Renal pelvis (tissue), 4 donors: ENCODE measurements around the gene PTGER1. TPM values are rescaled to one million over a fixed set of nuclear protein-coding genes. Genes with fewer than 3 reads are reported as not detected.
"Not testable (repeated sequence)": the region's sequence is repeated elsewhere in the genome, so short reads cannot be mapped to it uniquely, and the experiment has no call there.

Source experiments
- DNase-seq: peaks from one replicate; pipeline ENCODE4 v3.0.0-alpha.2; 2013
- polyA plus RNA-seq, 3 donors: library from polyadenylated mRNA; unstranded; fragments of 120-200 nt; gene quantifications; one replicate each; pipeline ENCODE4 v1.2.1, GENCODE V29; 2013; ENCODE audit not compliant: insufficient read length in 3 of 3

Gene PTGER1
- polyA plus RNA-seq, 3 donors = 5.6 to 7.0 (median 6.3) TPM

GRCh38 chr19:14505488-14506239, 30.5 kb upstream of the PTGER1 start:
- DNase-seq = peak; percentile 47

- not testable (repeated sequence) for DNase-seq
Measured at GRCh38 chr19:14504575-14504974, 29.4 kb upstream of the PTGER1 start.

GRCh38 chr19:14503285-14503684, 28.1 kb upstream of the PTGER1 start:
- no peak for DNase-seq

GRCh38 chr19:14502334-14503092, 27.4 kb upstream of the PTGER1 start:
- no peak for DNase-seq

- DNase-seq = no peak
Measured at GRCh38 chr19:14497228-14497921, 22.2 kb upstream of the PTGER1 start.

GRCh38 chr19:14496834-14497227, 21.7 kb upstream of the PTGER1 start:
- DNase-seq = no peak

- peak; percentile 98 for DNase-seq
Measured at GRCh38 chr19:14496029-14496833, 21.1 kb upstream of the PTGER1 start, which contains the start of gene GIPC1. Gene GIPC1, minus strand, starts transcription at chr19:14496127. Its CDS starts 13,151 bp downstream, at chr19:14482976.

- DNase-seq = no peak
Measured at GRCh38 chr19:14495672-14496028, 20.5 kb upstream of the PTGER1 start.

- no peak for DNase-seq
Measured at GRCh38 chr19:14494910-14495671, 19.9 kb upstream of the PTGER1 start.

GRCh38 chr19:14494411-14494810, 19.3 kb upstream of the PTGER1 start:
- no peak for DNase-seq

GRCh38 chr19:14492756-14493337, 17.7 kb upstream of the PTGER1 start:
- no peak for DNase-seq

- DNase-seq = no peak
Measured at GRCh38 chr19:14487370-14488125, 12.4 kb upstream of the PTGER1 start.

- DNase-seq = no peak
Measured at GRCh38 chr19:14482172-14482941, 7.2 kb upstream of the PTGER1 start.

GRCh38 chr19:14480700-14481079, 5.5 kb upstream of the PTGER1 start:
- no peak for DNase-seq

- DNase-seq = peak; percentile 74
Measured at GRCh38 chr19:14479975-14480699, 5.0 kb upstream of the PTGER1 start.

- no peak for DNase-seq
Measured at GRCh38 chr19:14479309-14479974, 4.3 kb upstream of the PTGER1 start.

GRCh38 chr19:14478113-14478545, 3.0 kb upstream of the PTGER1 start:
- DNase-seq = no peak
